GM23338 (cell line): ENCODE results near the gene FBLN2. TPM values are rescaled to one million over a fixed set of nuclear protein-coding genes. Genes with fewer than 3 reads are reported as not detected.

Experiments
- ATAC-seq: fragments of 200-7000 bp; cut with Tn5 transposase; 3 replicates; pipeline ENCODE4 v1.9.1; 2020
- DNase-seq: peaks from one replicate; pipeline ENCODE4 v3.0.0-alpha.2; 2015; ENCODE audit warnings: low spot score
- H2AFZ ChIP-seq: fragments of 200-600 bp; sonication (generic); 2 replicates; pipeline ENCODE4 v1.8.0; 2016; ENCODE audit warnings: antibody characterized with exemption, mild to moderate bottlenecking, moderate library complexity
- H3F3A ChIP-seq: fragments of 200-600 bp; sonication (generic); replicated peaks from 2 replicates; pipeline ENCODE4 v1.8.0; 2017; ENCODE audit warnings: antibody characterized with exemption, mixed run types, low read depth
- H3K27ac ChIP-seq: fragments of 200-600 bp; sonication (generic); 2 replicates; pipeline ENCODE4 v1.6.1; 2016; ENCODE audit warnings: low read depth
- H3K27me3 ChIP-seq: fragments of 200-600 bp; sonication (generic); 2 replicates; pipeline ENCODE4 v1.8.0; 2016; ENCODE audit warnings: mild to moderate bottlenecking, mixed run types, moderate library complexity; ENCODE audit not compliant: insufficient read depth
- H3K36me3 ChIP-seq: fragments of 200-600 bp; sonication (generic); 2 replicates; pipeline ENCODE4 v1.8.0; 2016; ENCODE audit warnings: mild to moderate bottlenecking; ENCODE audit not compliant: insufficient read depth
- H3K4me1 ChIP-seq: fragments of 200-600 bp; sonication (generic); 2 replicates; pipeline ENCODE4 v1.8.0; 2016; ENCODE audit warnings: mild to moderate bottlenecking, moderate library complexity; ENCODE audit not compliant: insufficient read depth
- H3K4me2 ChIP-seq: fragments of 200-600 bp; sonication (generic); 2 replicates; pipeline ENCODE4 v1.7.1; 2017; ENCODE audit warnings: mixed run types
- H3K4me3 ChIP-seq: fragments of 200-600 bp; sonication (generic); 2 replicates; pipeline ENCODE4 v1.6.1; 2016; ENCODE audit warnings: mixed run types
- H3K79me2 ChIP-seq: fragments of 200-600 bp; sonication (generic); replicated peaks from 2 replicates; pipeline ENCODE4 v1.8.0; 2017; ENCODE audit warnings: mild to moderate bottlenecking; ENCODE audit not compliant: insufficient read depth
- H3K9me2 ChIP-seq: fragments of 200-600 bp; sonication (generic); 2 replicates; pipeline ENCODE4 v1.8.0; 2017; ENCODE audit not compliant: insufficient read depth
- H4K20me1 ChIP-seq: fragments of 200-600 bp; sonication (generic); replicated peaks from 2 replicates; pipeline ENCODE4 v1.8.0; 2017; ENCODE audit warnings: mild to moderate bottlenecking; ENCODE audit not compliant: insufficient read depth
- H3K27ac Mint-ChIP-seq: 2 replicates; pipeline ENCODE4 v1.8.0; 2020; ENCODE audit warnings: inconsistent platforms, mild to moderate bottlenecking, moderate library complexity, mixed read lengths
- H3K27me3 Mint-ChIP-seq: 3 replicates; pipeline ENCODE4 v1.8.0; 2022; ENCODE audit warnings: low read depth, mild to moderate bottlenecking, moderate library complexity, mixed read lengths, inconsistent platforms; ENCODE audit not compliant: insufficient read depth, poor library complexity
- H3K36me3 Mint-ChIP-seq: 3 replicates; pipeline ENCODE4 v1.8.0; 2021; ENCODE audit warnings: low read depth, mild to moderate bottlenecking, inconsistent platforms, moderate library complexity, mixed read lengths
- H3K4me1 Mint-ChIP-seq: 3 replicates; pipeline ENCODE4 v1.8.0; 2020; ENCODE audit warnings: mild to moderate bottlenecking, inconsistent platforms, mixed read lengths
- H3K4me3 Mint-ChIP-seq: 3 replicates; pipeline ENCODE4 v1.8.0; 2021; ENCODE audit warnings: moderate library complexity, mild to moderate bottlenecking, inconsistent platforms, mixed read lengths
- H3K9me3 Mint-ChIP-seq: 3 replicates; pipeline ENCODE4 v1.8.0; 2020; ENCODE audit warnings: moderate library complexity, mild to moderate bottlenecking, inconsistent platforms, mixed read lengths
- CREB1 ChIP-seq: fragments of 250-450 bp; sonication (Bioruptor Pico); IDR thresholded peaks from 2 replicates; pipeline ENCODE4 v1.5.0; 2020; ENCODE audit warnings: low read depth, mild to moderate bottlenecking, moderate library complexity
- CTCF ChIP-seq, 2 experiments: fragments of 200-600 bp in 1 of 2; sonication (generic) in 1 of 2; conservative IDR thresholded peaks; 2 replicates each; pipeline versions ENCODE4 v1.5.1 to v1.6.1; 2016 to 2017; ENCODE audit warnings: antibody characterized with exemption in 2 of 2, low read depth in 2 of 2, mild to moderate bottlenecking in 2 of 2, moderate library complexity in 1 of 2
- ETS1 ChIP-seq: IDR thresholded peaks from 2 replicates; pipeline ENCODE4 v1.6.1; 2016; ENCODE audit warnings: antibody characterized with exemption
- EZH2 ChIP-seq: fragments of 200-600 bp; sonication (generic); IDR thresholded peaks from one replicate; pipeline ENCODE4 v1.8.0; 2017; ENCODE audit warnings: antibody characterized with exemption, mild to moderate bottlenecking, low read depth; ENCODE audit not compliant: unreplicated experiment
- EZH2phosphoT487 ChIP-seq: fragments of 200-600 bp; sonication (generic); IDR thresholded peaks from one replicate; pipeline ENCODE4 v1.8.1; 2018; ENCODE audit warnings: antibody characterized with exemption; ENCODE audit not compliant: unreplicated experiment
- JUNB ChIP-seq: IDR thresholded peaks from one replicate; pipeline ENCODE4 v1.6.1; 2016; ENCODE audit warnings: antibody characterized with exemption; ENCODE audit not compliant: unreplicated experiment
- NANOG ChIP-seq: IDR thresholded peaks from 2 replicates; pipeline ENCODE4 v1.6.1; 2016; ENCODE audit warnings: antibody characterized with exemption, borderline replicate concordance
- POLR2AphosphoS5 ChIP-seq: IDR thresholded peaks from 2 replicates; pipeline ENCODE4 v1.6.1; 2016; ENCODE audit warnings: antibody characterized with exemption, low read depth
- REST ChIP-seq: IDR thresholded peaks from one replicate; pipeline ENCODE4 v1.6.1; 2018; ENCODE audit warnings: antibody characterized with exemption; ENCODE audit not compliant: unreplicated experiment
- STAT1 ChIP-seq: IDR thresholded peaks from one replicate; pipeline ENCODE4 v1.6.1; 2016; ENCODE audit warnings: antibody characterized with exemption; ENCODE audit not compliant: unreplicated experiment
- ZNF114 ChIP-seq: fragments of 250-450 bp; sonication (Bioruptor Pico); IDR thresholded peaks from 2 replicates; pipeline ENCODE4 v1.5.0; 2020; ENCODE audit warnings: mild to moderate bottlenecking, moderate library complexity
- ZNF331 ChIP-seq: fragments of 250-450 bp; sonication (Bioruptor Pico); IDR thresholded peaks from 2 replicates; pipeline ENCODE4 v1.5.0; 2020; ENCODE audit warnings: low read depth, mild to moderate bottlenecking, moderate library complexity
- polyA plus RNA-seq: library from polyadenylated mRNA; unstranded; fragments of >200 nt; fragmentation: Nextera tagmentation; extraction: Ambion mirVana; gene quantifications from 2 replicates; pipeline ENCODE4 v1.2.1, GENCODE V29; 2016
- total RNA-seq: library from RNA; depleted of rRNA; stranded (reverse); fragments of >200 nt; shearing (Covaris generic); gene quantifications from 2 replicates; pipeline ENCODE4 v1.2.3, GENCODE V29; 2014
- TF ChIP-seq, protein P1 (sequence below): fragments of 250-450 bp; sonication (Bioruptor Pico); IDR thresholded peaks from 2 replicates; pipeline ENCODE4 v1.5.0; 2020; ENCODE audit warnings: mild to moderate bottlenecking, moderate library complexity

Gene FBLN2
- total and polyA plus RNA-seq, 2 experiments from 2014 or later = 18.8 to 26.8 TPM

GRCh38 chr3:13565581-13566452, 16.9 kb downstream of the FBLN2 start:
- Histone ChIP-seq H3F3A (no peaks in the 10 kb centered on the region), H3K9me2 (no peaks in the 10 kb centered on the region), H2AFZ (no peak overlapping the region), H3K4me3 (no peak overlapping the region), H4K20me1 (no peaks in the 10 kb centered on the region), H3K36me3 (no peaks in the 10 kb centered on the region), H3K27ac (no peak overlapping the region), H3K4me1 (no peaks in the 10 kb centered on the region), H3K4me2 (no peak overlapping the region), H3K27me3 (no peaks in the 10 kb centered on the region), H3K79me2 (no peaks in the 10 kb centered on the region)
- Mint-ChIP-seq H3K27ac (no peak overlapping the region), H3K36me3 (no peaks in the 10 kb centered on the region), H3K4me3 (no peak overlapping the region), H3K4me1 (peaks cover 15% of the 10 kb centered on the region), H3K27me3 (peaks cover 10% of the 10 kb centered on the region), H3K9me3 (no peaks in the 10 kb centered on the region)
- DNase-seq = no peak
- no peak for TF ChIP-seq ZNF114 (CRISPR knock-in tag)
- no peak for TF ChIP-seq REST
- no peak for TF ChIP-seq JUNB
- TF ChIP-seq ETS1 = no peak
- no peak for TF ChIP-seq NANOG
- TF ChIP-seq EZH2 = no peak
- TF ChIP-seq, protein P1, sequence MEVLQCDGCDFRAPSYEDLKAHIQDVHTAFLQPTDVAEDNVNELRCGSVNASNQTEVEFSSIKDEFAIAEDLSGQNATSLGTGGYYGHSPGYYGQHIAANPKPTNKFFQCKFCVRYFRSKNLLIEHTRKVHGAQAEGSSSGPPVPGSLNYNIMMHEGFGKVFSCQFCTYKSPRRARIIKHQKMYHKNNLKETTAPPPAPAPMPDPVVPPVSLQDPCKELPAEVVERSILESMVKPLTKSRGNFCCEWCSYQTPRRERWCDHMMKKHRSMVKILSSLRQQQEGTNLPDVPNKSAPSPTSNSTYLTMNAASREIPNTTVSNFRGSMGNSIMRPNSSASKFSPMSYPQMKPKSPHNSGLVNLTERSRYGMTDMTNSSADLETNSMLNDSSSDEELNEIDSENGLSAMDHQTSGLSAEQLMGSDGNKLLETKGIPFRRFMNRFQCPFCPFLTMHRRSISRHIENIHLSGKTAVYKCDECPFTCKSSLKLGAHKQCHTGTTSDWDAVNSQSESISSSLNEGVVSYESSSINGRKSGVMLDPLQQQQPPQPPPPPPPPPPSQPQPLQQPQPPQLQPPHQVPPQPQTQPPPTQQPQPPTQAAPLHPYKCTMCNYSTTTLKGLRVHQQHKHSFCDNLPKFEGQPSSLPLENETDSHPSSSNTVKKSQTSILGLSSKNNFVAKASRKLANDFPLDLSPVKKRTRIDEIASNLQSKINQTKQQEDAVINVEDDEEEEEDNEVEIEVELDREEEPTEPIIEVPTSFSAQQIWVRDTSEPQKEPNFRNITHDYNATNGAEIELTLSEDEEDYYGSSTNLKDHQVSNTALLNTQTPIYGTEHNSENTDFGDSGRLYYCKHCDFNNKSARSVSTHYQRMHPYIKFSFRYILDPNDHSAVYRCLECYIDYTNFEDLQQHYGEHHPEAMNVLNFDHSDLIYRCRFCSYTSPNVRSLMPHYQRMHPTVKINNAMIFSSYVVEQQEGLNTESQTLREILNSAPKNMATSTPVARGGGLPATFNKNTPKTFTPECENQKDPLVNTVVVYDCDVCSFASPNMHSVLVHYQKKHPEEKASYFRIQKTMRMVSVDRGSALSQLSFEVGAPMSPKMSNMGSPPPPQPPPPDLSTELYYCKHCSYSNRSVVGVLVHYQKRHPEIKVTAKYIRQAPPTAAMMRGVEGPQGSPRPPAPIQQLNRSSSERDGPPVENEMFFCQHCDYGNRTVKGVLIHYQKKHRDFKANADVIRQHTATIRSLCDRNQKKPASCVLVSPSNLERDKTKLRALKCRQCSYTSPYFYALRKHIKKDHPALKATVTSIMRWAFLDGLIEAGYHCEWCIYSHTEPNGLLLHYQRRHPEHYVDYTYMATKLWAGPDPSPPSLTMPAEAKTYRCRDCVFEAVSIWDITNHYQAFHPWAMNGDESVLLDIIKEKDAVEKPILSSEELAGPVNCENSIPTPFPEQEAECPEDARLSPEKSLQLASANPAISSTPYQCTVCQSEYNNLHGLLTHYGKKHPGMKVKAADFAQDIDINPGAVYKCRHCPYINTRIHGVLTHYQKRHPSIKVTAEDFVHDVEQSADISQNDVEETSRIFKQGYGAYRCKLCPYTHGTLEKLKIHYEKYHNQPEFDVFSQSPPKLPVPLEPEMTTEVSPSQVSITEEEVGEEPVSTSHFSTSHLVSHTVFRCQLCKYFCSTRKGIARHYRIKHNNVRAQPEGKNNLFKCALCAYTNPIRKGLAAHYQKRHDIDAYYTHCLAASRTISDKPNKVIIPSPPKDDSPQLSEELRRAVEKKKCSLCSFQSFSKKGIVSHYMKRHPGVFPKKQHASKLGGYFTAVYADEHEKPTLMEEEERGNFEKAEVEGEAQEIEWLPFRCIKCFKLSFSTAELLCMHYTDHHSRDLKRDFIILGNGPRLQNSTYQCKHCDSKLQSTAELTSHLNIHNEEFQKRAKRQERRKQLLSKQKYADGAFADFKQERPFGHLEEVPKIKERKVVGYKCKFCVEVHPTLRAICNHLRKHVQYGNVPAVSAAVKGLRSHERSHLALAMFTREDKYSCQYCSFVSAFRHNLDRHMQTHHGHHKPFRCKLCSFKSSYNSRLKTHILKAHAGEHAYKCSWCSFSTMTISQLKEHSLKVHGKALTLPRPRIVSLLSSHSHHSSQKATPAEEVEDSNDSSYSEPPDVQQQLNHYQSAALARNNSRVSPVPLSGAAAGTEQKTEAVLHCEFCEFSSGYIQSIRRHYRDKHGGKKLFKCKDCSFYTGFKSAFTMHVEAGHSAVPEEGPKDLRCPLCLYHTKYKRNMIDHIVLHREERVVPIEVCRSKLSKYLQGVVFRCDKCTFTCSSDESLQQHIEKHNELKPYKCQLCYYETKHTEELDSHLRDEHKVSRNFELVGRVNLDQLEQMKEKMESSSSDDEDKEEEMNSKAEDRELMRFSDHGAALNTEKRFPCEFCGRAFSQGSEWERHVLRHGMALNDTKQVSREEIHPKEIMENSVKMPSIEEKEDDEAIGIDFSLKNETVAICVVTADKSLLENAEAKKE (CRISPR knock-in tag) = no peak
- TF ChIP-seq EZH2phosphoT487 = no peak
- TF ChIP-seq CREB1 (CRISPR knock-in tag) = no peak
- TF ChIP-seq ZNF331 (CRISPR knock-in tag) = no peak
- TF ChIP-seq POLR2AphosphoS5 = no peak
- no peak for TF ChIP-seq CTCF (conservative IDR thresholded peaks at IDR 0.05; ENCODE audit: low read depth in 2 of 2)
- TF ChIP-seq STAT1 = no peak
- ATAC-seq = no peak
